CD4-positive, alpha-beta T cell treated with Interleukin-17A for 1 hour (primary cell): ENCODE data around the gene TMEM106B.
A peak's percentile ranks its signal among the peaks of the same experiment; 100 is the strongest.
"Not testable (repeated sequence)": the region's sequence is repeated elsewhere in the genome, so short reads cannot be mapped to it uniquely, and the experiment has no call there.

ENCODE experiments used
- DNase-seq: peaks from one replicate; pipeline ENCODE4 v3.0.0-alpha.2; 2020

TMEM106B gene

GRCh38 chr7:12211054-12211710 is at the start of gene TMEM106B:
Gene TMEM106B (plus strand): TSS chr7:12211294. CDS start chr7:12214811, 3,517 bp downstream.
- DNase-seq, result peak; percentile 97

GRCh38 chr7:12162415-12163113 is 48.5 kb upstream of the TMEM106B start:
- DNase-seq, result no peak

DNA sequence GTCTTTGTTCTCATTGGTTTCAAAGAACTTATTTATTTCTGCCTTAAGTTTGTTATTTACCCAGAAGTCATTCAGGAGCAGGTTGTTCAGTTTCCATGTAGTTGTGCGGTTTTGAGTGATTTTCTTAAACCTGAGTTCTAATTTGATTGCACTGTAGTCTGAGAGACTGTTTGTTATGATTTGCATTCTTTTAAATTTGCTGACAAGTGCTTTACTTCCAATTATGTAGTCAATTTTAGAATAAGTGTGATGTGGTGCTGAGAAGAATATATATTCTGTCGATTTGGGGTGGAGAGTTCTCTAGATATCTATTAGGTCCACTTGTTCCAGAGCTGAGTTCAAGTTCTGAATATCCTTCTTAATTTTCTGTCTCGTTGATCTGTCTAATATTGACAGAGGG is 43.0 kb upstream of the TMEM106B start:
- DNase-seq, result not testable (repeated sequence)

DNA sequence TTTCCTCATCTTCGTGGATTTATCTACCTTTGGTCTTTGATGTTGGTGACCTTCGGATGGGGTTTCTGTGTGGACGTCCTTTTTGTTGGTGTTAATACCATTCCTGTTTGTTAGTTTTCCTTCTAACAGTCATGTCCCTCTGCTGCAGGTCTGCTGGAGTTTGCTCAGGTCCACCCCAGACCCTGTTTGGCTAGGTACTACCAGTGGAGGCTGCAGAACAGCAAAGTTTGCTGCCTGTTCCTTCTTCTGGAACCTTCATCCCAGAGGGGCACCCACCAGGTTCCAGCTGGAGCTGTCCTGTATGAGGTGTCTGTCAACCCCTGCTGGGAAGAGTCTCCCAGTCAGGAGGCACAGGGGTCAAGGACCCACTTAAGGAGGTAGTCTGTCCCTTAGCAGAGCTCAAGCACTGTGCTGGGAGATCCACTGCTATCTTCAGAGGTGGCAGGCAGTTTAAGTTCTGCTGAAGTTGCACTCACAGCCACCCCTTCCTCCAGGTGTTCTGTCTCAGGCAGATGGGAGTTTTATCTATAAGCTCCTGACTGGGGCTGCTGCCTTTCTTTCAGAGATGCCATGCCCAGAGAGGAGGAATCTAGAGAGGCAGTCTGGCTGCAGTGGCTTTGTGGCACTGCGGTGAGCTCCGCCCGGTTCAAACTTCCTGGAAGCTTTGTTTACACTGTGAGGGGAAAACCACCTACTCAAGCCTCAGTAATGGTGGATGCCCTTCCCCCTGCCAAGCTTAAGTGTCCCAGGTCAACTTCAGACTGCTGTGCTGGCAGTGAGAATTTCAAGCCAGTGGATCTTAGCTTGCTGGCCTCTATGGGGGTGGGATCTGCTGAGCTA is 40.9 kb upstream of the TMEM106B start:
- peak; percentile 57 for DNase-seq

DNA sequence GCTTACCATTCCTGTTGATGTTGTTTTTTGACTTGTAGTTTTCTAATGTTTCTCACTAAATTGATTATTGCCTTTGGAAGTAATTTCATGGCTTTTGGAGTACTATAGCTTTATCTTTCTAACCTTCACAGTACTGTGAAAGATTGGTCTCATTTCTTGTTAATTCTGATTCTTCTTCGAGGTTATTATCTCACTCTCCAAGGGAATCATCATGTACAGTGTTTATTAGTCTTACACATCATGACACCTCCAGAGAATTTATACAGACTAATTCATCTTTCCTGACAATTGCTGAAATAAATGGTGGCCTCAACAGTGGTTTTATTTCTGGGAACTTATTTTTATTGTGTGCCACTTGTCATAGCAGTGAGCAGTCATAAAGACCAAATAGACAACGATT is 37.4 kb upstream of the TMEM106B start:
- no peak for DNase-seq

GRCh38 chr7:12174931-12175330 is 36.2 kb upstream of the TMEM106B start:
- no peak for DNase-seq

- DNase-seq, result no peak
Observed at GRCh38 chr7:12178317-12178716, 32.8 kb upstream of the TMEM106B start.

DNA sequence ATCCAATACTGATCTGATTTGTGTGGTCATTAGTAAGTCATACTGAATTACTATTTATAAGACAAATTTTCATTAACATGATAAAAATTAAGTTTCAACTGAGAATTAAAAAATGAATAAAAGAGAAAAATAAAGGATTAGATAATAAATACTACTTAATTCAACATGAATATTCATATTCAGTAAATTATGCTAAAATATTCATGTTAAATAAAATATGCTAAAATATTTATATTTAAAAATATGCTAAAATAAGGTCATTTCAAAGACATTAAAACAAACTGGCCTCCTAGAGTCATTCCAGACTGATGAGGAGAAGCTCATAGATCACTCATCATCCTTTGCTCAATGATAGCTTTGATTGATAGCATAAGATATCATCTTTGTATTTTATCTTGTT is 16.7 kb upstream of the TMEM106B start:
- DNase-seq, result no peak

DNA sequence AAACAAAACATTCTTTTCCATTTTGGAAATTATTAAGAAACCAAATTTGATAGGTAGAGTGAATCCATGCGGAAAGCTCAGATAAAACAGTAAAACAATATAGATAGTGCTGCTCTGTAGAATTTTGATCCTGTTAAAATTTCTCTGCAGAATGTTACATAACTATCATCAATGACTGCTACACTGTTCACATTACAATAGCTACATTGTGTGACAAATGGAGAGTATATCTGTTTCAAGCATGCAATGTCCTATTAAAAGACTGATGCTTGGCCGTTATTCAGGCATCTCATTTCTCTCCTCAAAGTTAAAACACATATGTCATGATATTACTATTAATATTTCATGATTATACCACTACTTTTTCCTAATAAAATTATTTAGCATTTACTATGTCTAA is 14.7 kb upstream of the TMEM106B start:
- DNase-seq, result no peak

- DNase-seq, result no peak
Observed at GRCh38 chr7:12199363-12199762, 11.7 kb upstream of the TMEM106B start.

DNA sequence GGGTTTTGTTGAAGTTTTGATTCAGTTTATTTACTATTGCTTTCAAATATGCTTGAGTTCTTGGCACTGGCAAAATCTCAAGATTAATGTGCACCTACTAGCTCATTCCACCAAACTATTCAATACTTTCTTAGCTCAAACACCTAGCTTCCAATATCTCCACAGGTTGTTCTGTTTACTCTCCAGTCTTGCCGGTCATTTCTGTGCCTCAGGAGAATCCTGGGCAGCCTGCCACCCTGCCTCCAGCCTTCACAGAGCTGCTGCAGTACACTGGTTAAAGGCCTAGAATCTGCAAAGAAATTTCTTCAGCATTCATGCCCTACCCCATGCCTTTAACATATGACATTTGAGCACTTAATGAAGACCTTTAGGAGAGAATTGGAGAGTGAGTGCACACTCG is 4.0 kb upstream of the TMEM106B start:
- no peak for DNase-seq

DNA sequence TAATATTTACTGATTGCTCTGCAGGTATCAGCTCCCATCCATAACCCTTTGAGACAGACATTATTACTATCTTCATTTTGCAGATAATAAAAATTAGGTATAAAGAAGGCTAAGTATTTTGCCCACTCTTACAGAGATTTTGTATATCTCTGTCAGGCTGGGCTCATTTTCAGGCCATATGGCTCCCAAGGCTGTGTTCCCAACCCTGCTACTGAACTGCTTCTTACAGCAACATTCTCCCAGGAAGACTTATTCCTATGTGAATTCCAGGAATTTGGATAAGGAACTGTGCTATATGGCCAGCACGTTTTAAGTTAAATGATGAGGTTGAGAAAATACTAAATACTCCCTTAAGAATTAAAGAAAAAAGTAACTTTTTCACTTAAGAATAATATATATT is 1.9 kb upstream of the TMEM106B start:
- DNase-seq, result no peak

DNA sequence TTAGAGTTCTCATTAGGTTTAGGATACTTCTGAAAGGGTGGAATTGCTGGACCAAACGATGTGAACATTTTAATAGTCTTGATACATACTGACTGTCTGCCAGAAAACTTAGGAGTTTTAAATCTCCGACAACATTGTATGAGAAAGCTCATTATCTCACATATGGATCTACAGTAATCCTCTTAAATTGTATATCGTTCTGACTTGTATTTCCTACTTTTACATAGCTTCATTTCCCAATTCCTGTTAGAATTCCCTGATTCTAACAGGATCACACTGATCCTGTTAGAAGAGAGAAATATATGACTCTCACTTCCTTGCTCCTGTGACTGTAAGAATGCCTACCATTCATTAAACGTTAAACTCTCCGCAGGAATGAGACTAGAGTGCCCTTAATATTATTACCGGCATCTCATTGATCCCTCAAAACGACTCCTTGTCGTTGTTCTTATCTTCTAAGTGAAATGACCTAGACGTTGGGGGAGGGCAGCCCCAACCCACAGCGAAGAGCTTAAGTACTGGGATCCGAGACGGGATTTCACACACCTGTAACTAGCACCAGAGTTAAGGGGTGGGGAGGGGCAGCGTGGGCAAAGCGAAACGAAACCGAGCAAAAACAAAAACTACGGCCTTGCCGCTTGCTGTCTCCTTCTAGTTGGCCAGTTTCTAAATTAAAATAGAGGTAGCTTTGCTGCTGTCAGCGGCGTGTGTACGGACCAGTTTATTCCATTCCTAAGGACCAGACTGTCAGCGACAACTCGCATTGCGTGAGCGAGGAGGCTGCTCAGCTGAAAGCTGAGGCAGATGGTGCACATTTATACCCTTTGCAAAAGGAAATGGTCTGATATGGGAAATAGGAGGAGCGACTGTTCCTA is 678 bp upstream of the TMEM106B start:
- peak; percentile 5 for DNase-seq

- DNase-seq, result peak; percentile 23
Observed at GRCh38 chr7:12211711-12212485, 804 bp downstream of the TMEM106B start.

GRCh38 chr7:12217311-12217710 is 6.2 kb downstream of the TMEM106B start:
- no peak for DNase-seq

- no peak for DNase-seq
Observed at GRCh38 chr7:12220389-12221046, 9.4 kb downstream of the TMEM106B start.

GRCh38 chr7:12221414-12221813 is 10.3 kb downstream of the TMEM106B start:
- no peak for DNase-seq

- peak; percentile 47 for DNase-seq
Observed at GRCh38 chr7:12222889-12223579, 11.9 kb downstream of the TMEM106B start.

- DNase-seq, result not testable (repeated sequence)
Observed at GRCh38 chr7:12225017-12225416, 13.9 kb downstream of the TMEM106B start.

GRCh38 chr7:12226756-12227155 is 15.7 kb downstream of the TMEM106B start:
- no peak for DNase-seq

- no peak for DNase-seq
Observed at GRCh38 chr7:12228024-12228423, 16.9 kb downstream of the TMEM106B start.
